Superior temporal gyrus (tissue), 1 donor: ENCODE results near the gene UBIAD1.
"Not testable (repeated sequence)": the region's sequence is repeated elsewhere in the genome, so short reads cannot be mapped to it uniquely, and the experiment has no call there.

Source experiments
- DNase-seq: peaks from one replicate; pipeline ENCODE4 v3.0.0-alpha.2; 2016; ENCODE audit errors: extremely low spot score

Gene UBIAD1, protein sequence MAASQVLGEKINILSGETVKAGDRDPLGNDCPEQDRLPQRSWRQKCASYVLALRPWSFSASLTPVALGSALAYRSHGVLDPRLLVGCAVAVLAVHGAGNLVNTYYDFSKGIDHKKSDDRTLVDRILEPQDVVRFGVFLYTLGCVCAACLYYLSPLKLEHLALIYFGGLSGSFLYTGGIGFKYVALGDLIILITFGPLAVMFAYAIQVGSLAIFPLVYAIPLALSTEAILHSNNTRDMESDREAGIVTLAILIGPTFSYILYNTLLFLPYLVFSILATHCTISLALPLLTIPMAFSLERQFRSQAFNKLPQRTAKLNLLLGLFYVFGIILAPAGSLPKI

DNA sequence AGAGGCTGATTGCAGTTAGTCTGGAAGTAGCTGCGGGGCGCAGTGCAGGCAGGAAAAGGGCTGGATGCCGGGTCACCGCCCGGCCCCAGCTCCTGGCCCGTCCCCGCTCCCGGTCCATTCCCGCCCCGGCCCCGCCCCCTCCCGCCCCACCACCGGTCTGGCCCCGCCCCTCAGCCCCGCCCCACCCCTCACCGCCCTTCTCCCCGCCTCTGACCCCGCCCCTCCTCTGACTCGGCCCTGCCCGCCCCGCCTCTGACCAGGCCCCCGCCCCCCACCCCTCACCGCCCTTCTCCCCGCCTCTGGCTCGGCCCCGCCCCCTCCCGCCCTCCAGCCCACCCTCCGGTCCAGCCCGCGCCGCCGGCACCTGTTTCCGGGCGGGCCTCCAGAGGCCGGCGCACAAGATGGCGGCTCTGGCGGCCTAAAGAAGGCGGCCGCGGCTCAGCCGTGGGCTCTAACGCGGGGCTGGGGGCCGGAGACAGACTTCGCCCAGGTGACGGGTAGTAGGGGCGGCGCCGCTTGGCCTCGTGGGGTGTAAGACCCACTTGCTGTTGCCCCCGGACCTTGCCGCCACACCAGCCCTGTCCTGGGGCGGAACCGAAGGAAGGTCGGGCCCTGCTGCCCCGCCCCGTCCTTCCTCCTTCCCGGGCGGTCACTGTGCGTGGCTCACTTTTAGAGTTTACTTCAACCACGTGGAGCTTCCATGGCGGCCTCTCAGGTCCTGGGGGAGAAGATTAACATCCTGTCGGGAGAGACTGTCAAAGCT, at the start of gene UBIAD1:
Gene UBIAD1 (plus strand): TSS at position 367 of the 763 bp plus-strand sequence. CDS start 334 bp downstream, at position 701.
- DNase-seq: peak; percentile 82

DNA sequence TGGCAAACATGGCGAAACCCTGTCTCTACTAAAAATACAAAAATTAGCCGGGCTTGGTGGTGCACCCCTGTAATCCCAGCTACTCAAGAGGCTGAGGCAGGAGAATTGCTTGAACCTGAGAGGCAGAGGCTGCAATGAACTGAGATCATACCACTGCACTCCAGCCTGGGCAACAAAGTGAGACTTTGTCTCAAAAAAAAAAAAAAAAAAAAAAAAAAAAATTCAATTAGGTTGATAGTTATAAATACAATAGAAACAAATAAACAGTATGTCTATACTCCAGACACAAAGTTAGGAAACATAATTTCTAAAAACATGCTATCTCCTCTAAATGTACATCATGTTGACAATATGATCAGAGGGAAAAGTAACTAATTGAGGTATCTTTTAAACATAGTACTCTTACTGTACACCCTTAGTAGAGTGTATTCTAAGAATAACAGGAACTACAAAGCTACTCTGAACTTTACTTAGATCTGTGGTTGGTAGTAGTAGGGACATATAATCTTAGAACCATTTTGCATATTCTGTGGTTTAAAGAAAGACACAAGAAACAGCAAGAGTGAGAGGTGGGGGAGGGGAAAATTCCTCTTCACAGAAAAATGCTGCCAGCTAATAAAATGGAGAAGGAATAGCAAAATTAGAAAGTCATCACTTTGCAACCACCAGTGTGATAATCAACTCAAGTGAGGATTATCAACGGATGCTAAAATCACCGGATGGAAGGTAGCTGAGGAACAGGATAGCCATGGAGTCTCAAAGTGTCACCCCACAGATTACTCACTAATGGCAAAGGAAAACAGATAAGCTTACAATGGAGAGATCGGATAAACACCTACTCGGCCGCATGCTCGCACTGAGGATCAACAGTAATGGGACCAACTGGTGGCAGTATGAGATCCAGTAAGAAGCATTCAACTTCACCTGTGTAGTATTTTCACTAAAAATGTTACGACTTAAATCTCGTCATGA, 45.6 kb upstream of the UBIAD1 start:
- no peak for DNase-seq

DNA sequence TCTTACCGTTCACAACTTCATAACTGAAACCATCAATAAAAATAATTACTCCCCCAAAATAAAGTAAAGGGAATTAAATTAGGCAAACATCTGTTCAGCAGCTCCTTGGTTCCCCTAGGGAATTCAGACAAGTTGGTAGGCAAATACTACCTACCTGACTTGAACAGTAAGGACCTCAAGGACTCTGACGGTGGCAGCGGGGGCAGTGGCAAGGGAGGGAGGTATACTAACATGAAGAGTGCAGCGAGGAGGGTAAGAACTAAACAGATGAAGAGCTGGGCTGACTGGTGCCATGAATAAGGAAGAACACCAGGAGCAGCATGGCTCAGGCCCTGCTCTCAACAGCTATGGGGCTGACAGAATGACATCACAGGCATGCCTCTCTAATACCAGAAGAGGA, 43.8 kb upstream of the UBIAD1 start:
- no peak for DNase-seq

DNA sequence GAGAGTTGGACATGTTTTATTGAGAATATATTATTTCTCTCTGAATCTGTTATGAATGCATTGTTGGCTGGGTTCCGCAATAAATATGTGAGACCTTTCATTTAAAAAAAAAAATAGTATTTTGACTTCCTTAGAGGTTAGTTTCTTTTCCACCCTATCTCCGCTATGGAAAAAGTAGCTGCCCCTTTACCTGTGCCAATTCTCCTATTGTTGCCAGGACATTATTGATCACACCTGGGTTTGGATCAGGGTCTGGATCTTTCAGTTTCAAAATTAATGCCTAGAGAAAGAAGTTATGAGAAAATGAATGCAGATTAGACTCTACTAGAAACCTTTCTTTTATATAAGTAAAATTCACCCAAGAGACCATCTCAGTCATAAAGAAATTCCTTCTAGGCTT, 39.8 kb upstream of the UBIAD1 start:
- DNase-seq: no peak

DNA sequence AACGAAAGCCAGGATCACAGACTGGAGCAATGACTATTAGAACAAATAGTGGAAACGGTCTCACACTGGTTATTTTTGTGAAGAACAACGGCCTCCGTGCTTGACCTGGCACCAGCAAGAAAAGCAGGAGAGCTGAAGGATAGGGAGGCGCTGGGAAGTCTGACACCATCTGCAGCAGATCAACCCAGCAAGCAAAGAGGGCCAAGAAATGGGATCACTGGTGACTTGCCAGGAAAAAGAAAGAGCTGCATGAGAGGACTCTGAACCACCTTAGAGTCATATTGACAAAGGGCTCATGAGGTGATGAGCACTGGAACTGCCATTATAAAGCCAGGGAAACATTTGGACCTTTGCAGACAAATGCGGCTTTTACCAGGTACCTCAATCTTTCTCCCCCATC, 35.6 kb upstream of the UBIAD1 start:
- no peak for DNase-seq

DNA sequence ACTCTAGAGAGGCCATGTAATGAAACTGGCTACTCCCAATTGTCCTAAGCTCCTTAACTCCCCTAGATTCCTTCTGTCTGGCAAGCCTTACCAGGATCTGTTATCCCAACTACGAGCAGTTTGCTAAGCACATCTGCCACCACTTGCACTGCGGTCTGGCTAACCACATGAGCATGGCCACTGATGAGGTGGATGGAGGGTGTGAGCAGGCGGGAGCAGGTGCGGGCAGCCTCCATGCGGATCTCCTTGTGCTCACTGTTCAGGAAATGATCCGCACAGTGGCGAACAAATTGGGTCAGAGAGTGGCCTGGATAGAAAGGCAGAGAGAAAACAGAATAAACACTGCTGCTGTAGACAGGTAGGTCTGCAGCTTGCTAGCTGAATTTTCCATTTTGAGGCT, 34.7 kb upstream of the UBIAD1 start:
- no peak for DNase-seq

DNA sequence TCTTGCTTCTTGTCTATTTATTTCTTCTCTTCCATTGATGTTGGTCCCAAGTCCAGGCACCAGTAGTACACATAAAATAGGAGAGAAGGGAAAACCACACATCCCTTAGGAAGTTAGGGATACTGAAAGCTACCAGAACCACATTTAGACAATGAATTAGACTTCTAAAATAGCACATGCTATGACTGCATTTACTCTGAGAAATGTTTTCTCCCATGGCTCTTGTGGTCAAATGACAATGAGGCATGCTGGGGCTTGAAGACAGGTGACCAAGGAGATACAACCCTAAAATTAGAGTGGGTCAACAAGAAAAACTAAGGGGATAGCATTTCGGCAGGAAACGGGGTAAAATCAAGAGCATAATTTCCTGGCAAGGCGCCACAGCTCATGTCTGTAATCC, 27.8 kb upstream of the UBIAD1 start:
- DNase-seq: no peak

DNA sequence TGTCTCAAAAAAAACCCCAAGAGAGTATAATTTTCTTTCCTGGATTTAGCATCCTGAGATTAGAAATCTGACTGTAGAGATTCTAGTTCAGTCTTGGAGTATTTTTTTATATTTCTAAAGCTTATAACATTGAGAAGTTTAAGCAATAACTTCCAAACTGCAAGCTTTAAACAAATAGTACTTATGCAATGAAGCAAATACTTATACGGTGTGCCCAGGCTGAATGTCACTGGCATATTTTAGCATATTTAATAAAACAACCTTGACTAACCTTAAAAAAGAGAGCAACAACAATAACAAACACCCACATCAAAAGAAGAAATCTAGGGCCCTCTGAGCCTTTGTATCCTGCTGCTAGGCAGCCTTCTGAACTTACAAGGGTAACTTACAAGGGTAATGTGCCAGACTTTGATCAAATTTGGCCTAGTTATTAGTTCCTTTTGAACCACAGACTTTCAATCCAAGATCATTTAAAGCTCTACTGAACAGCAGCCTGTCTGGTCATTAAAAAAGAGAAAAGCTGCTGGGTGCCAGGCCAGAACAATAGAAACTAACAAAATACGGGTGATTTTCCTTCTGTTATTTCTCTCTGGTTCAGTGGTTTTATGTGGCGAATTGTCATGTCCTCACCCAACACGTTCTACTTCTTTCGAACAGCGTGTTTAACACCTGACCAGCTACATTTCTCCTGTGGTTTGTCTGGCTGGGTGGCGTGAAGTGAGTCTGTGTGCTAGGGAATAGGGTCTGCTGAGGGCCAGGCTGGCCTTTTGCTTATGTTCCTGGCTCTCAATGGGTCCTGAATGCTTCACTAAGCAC, 26.9 kb upstream of the UBIAD1 start:
- no peak for DNase-seq

DNA sequence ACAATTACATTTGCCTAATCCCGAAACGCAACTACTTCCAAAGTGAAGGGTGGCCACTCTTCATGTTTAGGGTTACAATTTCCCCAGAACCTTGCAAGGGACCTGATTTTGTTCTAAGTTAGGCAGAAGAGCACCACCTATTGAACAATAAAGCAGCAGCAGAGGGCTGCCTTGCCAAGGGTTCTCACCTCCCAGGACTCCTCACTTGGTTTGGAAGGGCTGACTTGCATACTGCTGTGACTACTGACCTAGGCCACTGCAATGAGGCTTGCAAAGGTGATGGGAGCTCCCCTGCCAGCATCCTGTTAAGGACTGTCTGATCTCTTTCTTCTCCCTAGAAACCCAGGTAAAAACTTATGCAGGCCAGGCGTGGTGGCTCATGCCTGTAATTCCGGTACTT, 24.8 kb upstream of the UBIAD1 start:
- no peak for DNase-seq

DNA sequence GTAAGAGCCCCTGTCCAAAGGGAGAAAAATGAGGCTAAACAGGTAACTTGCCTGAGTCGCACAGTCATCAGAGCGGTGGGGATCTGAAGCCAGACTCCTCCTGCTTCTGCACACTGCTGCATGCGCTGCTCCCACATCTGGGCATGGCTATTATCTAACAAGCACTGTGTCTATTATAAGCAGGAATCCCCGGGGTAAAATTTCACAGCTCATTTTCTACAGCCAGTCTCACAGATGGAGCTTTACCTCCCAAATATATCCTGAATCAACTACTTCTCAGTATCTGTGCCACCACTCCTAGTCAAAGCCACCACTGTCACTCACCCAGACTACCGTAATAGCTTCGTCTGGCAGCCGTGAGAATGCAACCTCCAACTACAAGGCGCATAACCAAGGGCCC, 20.5 kb upstream of the UBIAD1 start:
- no peak for DNase-seq

DNA sequence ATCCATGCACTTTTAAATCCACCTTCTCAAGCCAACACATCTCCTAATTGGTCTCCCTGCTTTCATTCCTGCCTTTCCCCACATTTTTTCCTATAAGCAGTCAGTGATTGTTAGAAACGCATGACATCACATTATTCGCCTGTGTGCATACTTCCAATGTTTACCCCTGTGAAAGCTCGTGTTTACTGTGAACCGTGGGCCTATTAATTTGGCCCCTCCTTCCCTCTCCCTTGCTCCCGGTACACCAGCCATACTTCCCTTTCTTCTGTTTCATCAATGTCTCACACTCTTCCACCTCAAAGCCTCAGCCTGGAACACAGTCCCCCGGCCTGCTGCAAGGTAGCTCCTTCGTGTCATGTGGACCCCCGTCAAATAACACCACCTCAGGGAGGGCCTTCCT, 19.8 kb upstream of the UBIAD1 start:
- no peak for DNase-seq

DNA sequence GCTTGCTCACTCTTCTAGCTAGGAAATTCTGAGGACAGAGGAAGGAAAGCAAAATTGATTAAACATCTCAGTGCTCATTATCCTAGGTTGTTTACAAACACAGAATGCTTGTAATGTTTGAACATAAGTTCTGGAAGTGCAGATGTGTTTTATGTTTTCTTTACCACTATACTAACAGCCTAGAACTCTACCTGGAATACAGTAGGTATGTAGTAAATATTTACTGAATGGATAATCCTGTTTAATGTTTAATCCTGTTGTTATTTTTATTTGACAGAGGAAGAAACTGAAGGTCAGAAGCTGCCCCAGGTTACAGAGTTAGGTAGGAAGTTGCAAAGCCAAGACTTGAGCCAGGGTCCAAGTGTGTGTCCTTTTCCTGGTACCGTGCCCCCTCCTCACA, 16.7 kb upstream of the UBIAD1 start:
- DNase-seq: no peak

DNA sequence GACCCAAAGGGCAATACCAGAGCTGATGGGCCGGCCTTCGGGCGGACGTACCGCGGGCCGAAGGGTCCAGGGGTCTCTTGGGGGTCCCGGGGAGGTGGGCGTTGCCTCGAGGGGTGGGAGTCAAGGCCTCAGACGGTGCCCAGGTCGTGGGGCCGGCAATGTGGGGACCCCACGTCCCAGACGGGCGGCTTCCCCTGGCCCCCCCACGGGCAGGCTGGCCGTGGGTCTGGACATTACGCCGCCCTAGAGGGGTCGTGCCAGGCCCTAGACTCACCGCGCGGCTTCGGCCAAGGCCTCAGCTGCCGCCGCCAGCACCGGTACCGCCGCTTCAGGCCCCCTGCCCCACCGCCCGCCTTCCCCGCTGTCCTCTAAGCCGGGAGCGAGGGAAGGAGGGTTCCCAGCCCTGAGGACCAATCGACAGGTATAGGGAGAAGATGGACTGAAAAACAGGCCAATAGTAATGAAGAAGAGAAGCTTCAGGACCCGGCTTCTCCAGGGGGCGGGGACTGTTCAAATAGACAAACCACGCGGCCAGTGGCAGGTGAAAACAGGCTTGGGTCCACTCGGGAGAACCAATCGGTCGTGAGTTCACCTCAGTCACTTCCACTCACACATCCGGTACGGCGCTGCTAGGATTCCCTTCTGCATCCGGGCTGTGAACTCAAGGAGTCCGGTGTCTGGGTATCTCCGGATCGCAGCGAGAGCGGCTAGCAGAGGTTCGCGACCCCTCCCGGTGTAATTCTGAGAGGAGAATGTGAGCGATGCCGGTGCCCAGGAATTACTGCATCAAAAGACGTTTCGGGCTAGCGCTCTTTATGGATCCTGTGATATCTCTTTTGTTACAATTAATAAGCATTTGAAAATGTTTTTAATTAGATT, 10.6 kb upstream of the UBIAD1 start, which contains the start of gene MTOR:
Gene MTOR (minus strand): TSS at position 381 of the 879 bp plus-strand sequence. CDS start 3,142 bp downstream, outside the sequence.
- DNase-seq: peak; percentile 100

DNA sequence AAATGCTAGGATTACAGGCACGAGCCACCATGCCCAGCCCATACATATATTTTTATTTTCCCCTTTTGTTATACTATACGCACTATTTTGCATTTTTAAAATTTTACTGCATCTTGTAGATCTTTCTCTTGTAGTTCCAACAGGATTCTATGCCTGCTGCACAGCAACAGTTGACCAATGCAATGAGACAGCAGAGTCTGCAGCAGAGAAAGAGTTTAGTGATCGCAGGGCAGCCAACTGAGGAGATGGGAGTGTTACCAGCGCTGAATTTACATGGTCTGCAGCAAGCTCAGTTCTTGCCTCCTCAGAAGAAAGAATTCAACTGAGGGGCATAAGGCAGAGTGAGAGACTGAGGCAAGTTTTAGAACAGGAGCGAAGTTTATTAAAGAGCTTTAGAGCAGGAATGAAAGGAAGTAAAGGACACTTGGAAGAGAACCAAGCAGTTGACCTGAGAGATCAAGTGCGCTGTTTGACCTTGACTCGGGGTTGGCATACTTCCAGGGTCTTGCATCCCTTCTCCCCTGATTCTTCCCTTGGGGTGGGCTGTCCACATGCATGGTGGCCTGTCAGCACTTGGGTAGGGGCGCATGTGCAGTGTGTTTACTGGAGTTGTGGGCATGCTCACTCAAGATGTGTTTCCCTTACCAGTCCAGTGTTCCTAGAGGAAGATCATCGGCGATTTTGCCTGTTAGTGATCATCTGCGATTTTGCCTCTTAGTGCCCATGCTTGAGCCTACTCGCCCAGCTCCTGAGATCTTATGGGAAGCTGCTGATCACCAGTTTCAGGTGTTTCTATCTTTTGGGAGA, 6.5 kb upstream of the UBIAD1 start:
- no peak for DNase-seq

DNA sequence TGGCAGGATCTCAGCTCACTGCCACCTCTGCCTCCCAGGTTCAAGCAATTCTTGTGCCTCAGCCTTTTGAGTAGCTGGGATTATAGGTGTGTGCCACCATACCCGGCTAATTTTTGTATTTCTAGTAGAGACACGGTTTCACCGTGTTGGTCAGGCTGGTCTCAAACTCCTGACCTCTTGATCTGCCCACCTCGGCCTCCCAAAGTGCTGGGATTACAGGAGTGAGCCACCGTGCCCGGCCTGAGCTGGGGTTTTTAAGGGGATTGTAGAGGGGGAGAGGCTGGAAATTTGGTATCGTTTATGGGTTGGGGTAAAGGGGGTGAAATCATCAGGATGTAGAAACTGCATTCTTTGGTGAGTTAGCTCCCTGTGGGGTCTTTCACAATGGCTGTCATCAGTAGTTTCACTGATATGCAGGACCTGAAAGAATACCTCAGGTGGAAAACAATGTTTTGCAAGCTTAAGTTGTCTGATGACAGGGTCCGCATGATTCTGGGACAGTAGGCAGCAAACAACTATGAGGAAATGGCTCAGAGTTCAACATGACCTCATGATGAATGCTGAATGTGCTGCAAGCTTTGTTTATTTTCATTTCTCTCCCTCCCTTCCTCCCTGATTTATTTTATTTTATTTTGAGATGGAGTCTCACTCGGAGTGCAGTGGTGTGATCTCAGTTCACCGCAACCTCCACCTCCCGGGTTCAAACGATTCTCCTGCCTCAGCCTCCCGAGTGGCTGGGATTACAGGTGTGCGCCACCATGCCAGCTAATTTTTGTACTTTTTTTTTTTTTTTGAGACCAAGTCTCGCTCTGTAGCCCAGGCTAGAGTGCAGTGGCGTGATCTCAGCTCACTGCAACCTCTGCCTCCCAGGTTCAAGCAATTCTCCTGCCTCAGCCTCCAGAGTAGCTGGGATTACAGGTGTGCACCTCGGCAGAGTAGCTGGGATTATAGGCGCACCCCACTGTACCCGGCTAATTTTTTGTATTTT, 5.4 kb upstream of the UBIAD1 start:
- not testable (repeated sequence) for DNase-seq

DNA sequence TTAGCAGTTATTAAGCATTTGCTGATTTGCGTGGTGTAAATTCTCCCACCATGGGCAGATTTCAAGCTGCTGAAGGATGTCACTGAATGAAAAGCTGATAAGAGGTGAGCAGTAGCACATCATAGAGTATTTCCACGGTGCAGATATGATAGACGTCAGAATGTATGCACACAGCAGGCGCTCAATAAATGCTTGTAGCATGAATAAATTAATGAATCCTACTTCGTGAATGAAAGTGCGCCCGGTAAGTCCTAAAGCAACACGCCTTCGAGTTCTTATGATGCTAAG, 510 bp upstream of the UBIAD1 start:
- DNase-seq: peak; percentile 66

DNA sequence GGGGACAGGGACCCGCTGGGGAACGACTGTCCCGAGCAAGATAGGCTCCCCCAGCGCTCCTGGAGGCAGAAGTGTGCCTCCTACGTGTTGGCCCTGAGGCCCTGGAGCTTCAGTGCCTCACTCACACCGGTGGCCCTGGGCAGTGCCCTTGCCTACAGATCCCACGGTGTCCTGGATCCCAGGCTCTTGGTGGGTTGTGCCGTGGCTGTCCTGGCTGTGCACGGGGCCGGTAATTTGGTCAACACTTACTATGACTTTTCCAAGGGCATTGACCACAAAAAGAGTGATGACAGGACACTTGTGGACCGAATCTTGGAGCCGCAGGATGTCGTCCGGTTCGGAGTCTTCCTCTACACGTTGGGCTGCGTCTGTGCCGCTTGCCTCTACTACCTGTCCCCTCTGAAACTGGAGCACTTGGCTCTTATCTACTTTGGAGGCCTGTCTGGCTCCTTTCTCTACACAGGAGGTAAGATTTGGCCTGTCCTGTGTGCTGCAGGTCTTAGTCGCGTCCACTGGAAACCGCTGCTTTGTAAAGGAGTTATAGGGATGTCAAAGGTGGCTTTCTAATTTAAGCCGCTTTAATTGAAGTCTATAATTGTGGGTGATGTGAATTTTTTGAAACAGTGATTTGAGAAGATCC, 717 bp downstream of the UBIAD1 start:
- no peak for DNase-seq

DNA sequence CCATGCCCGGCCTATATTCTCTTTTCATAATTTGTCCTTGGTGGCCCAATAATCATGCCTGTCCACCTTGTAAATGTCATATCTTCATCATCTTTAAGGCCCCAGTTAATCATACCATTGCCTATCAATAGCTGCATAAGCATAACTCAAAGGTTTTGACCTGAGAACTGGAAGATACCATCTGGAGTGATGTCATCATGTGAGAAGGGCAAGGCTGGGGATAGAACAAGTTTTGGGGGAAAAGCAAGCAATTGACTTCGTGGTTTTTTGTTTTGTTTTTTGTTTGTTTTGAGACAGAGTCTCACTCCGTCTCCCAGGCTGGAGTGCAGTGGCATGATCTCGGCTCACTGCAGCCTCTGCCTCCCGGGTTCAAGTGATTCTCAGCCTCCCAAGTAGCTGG, 6.2 kb downstream of the UBIAD1 start:
- DNase-seq: no peak
